IPS-NIHi7 (cell line): ENCODE data around the gene SEMA4D.
"Not testable (repeated sequence)": the region's sequence is repeated elsewhere in the genome, so short reads cannot be mapped to it uniquely, and the experiment has no call there.

Source experiments
- DNase-seq: peaks from one replicate; pipeline ENCODE4 v3.0.0; 2012; ENCODE audit warnings: mixed read lengths; ENCODE audit errors: extremely low spot score

The SEMA4D gene

GRCh38 chr9:89387197-89387849 lies 110.6 kb downstream of the SEMA4D start:
- no peak for DNase-seq

GRCh38 chr9:89386797-89387196 lies 111.1 kb downstream of the SEMA4D start:
- DNase-seq: no peak

DNA sequence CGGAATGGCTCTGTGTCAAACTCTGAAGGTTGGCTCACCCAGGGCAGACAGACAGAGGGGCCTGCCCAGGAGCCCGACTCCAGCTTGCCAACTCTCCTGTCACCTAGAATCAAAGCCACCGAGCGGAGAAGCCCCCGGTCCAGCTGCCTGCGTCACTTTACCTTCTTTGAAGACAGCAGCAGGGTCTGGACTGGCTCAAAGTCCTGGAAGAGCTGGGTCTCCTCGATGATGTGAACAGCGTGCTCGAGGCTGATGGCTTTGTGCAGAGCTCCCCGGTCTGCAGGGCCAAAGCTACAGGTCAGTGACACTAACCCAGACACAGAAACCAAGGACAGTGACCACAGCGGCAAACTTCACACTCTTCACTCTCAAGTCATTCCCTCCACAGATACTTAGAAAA lies 111.7 kb downstream of the SEMA4D start:
- DNase-seq: no peak

DNA sequence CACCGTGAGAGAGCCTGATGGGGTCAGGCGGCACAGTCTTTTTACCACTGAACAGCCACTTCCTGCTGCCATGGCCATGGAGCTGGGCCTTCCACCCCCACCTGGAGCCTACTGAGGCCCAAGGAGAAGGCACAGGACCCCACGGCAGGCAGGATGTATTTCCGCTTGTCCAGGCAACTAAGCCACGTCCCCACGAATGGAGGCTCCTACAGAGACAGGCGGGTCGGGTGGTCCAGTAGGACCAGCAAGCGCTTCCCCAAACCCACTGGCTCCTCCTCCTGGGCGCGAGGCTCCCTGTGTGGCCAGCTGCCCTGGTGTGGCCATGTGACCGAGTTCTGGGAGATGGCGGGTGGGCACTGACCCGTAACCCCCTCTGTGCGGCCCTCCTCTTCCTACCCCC lies 113.1 kb downstream of the SEMA4D start:
- DNase-seq: no peak

GRCh38 chr9:89383721-89384300 lies 114.1 kb downstream of the SEMA4D start:
- no peak for DNase-seq

DNA sequence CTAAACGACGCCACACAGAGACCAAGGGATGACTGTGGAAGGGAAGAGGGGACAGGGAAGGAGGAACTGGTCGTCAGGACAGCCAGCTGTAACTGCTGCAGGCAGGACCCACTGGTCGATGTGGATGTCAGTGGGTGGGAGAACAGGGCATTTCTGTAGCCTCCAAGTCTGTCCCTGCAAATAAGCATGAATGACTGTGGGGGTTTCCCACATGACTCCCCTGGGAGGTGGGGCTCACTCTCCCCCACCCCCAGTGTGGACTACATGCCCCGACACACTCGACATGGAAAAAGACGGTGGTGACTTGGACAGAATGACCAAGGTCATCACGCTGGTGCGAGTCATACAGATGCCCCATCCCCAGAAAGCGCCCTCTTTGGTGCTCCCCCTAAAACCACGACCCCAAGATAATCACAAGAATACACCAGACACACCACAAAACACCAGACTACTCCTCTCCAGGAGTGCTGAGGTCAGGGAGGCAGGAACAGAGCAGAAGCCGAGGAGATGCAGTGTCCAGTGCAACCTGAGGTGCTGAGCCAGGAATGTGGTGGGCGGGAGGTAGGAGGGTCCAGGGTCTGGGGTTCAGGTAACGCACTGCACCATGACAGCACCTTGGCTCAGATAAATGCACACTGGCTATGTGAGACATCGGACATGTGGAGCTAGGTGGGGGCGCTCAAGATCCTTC lies 114.7 kb downstream of the SEMA4D start:
- DNase-seq: no peak

DNA sequence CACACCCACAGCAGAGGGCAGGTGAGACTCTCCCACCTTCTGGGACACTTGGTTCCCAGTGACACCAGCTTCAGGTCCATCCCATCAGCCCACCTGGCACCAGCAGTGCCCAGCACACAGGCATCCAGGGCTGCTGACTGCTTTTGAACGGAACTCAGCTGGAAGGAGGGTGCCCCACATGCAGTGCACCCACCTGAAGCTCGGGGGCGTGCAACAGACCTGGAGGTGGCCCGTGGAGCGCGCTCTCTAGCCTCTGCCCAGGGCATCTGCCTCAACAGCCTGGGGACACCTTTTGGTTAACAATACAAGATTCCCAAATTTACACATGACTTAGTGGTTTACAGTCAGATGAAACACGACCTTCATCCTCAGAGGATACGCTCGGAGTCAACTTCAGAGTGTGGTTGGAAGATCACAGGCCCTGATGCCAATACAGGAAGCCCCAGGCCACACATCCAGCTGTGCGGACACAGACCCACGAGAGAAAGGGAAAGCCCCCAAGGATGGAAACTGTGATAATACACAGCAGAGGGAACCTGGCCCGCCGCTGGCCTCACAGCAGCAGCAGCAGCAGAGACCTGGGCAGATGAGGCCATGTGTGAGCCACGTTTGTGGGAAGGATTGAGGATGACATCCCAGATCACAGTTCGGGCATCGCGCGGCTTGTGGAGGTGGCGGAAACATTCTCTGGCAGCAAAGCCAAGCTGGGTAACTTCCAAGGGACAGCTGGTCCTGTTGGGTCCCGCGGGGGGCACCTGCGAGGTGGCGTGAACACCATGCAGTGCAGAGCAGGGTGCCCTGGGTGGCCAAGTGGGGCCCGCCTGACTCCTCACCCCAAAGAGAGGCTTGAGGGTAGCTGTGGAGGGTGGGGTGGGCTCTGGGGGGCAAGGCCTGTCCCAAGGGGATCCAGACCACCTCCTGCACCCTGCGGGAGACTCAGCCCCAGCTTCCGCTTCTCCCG lies 115.6 kb downstream of the SEMA4D start:
- DNase-seq: no peak

DNA sequence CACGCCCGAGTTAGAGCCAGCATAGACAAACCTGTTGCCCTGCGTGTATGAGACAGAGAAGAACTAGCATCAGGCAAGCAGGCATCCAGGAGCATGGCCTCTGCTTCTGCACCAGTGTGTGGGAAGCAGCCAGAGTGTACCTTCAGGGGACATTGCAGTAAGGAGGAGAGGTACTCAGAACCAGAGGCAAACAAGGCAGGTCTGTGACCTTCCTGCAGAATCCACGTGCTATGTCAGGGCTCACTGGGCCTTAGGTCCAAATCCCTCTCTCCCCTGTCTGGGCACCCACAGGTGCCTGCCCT lies 116.7 kb downstream of the SEMA4D start:
- no peak for DNase-seq

DNA sequence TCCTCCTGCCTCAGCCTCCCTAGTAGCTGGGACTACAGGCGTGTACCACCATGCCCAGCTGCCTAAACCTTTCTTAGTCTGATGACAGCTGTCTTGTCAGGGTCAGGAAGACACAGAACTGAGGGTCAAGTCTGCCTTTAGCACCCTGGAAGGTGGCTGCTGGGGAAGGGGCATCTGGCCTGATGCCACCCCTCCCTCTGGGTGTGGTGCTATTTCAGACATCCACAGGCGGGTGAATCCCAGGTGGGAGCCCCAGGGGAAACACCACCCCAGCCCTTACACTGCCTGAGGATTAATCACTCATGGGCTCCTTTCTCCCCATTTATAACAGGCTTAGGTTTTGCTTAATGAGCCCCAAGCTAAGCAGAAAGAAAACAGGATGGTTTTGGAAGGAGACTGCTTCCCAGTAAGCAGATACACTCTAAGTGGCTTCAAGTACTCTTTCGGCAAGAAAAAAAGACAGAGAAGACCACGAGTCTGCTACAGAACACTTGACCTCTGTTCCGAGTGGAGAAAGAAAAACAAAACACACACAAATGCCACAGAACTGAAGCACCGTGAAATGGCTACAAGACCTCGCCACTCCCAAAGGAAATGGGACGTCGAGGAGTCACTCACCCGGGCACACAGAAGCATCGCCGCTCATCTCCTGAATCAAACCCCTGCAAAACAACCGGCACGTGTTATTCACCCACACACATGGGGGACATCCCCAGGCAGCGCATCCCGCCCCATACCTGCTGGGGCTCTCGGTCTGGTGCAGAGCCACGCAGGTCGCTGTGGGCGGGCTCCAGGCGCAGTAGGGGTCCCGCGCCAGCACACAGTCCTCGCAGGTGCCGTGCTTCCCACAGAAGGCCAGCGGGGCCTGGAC lies 117.2 kb downstream of the SEMA4D start:
- DNase-seq: no peak

DNA sequence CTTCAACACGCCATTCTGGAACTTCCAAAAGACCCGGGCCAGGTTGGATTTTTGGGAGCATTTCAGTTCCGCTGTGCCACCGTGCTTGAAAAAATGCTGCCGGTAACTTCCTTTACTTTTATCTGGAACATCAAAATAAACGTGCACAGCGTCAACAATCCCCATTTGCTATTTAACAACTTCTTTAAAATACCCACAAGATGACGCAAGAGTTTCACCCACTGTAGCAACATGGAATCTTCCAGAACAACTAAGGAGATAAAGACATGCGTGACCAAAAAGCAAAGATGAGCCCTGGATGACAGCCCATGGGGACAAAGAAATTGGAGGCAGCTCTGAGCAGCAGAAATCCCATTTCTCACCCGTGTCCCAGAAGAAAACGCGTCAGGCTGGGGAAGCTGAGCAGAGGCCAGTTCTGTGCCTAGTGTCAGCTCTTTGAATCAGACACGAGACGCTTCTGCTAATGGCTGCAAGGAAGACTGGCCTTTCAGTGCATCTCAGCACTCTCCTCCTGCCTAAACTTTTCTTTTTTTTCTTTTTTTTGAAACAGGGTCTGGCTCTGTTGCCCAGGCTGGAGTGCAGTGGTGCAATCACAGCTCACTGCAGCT lies 118.3 kb downstream of the SEMA4D start:
- no peak for DNase-seq

GRCh38 chr9:89379031-89379430 lies 118.9 kb downstream of the SEMA4D start:
- DNase-seq: no peak

DNA sequence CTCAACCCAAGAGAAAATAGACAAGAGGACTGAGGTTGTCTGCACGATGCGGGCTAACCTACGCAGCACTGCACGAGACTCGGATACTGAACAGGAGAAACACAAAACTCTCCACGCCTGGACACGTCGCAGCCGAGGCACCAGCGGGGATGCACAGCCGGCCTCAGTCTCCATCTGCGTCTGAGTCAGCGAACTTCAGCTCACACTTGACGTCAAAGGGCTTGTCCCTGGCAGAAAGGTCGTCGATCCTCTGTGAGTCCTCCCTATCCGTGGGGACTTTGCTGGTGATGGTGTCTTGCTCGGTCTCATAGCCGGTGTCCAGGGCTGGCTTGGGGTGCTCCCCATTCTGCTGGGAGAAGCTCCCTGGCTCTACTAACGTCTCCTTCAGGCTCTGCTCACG lies 119.4 kb downstream of the SEMA4D start:
- DNase-seq: no peak

DNA sequence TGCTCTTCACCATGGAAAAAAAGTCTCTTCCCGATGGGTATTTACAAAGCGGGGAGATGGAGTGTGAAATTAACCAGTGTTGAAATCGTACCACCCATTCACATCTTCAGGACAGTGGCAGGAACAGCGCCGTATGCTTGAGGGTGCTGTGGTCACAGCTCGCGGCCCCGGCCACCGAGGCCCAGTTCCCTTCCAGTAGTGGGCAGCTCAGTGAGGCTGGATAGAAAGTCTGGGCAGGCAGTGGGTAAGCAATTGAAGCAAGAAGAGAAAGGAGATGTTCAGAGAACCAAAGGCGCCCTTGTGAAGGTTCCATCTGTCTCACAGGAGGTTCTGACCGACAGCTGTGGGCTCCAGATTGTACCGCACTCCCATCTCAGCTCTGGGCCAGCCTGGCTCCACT lies 120.5 kb downstream of the SEMA4D start:
- no peak for DNase-seq

DNA sequence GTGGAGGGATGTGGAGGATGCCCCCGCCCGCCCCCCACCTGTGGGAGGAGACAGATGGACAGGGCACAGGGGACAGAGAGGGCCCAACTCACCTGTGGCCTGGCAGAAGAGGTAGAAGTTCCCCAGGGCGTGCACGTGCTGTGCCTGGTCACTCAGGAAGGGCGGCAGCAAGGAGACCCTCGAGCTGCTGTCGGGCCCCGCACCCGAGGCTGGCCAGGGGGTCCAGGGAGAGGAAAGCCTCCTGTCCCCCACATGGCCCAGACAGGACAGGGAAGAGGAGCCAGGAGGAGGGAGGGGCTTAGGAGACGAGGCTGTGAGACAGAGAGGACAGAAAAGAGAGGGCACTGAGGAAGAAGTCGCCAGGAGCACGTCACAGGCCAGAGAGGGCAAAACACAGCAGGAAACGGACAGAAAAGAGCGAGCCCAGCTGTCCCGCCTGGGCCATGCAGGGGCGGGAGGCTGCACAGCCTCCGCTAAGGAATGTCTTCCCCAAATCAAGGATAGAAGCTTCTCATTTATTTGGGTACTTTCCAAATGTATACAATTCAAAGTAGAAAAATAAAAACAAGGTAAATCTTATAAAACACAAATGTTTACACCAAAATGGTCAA lies 121.1 kb downstream of the SEMA4D start:
- no peak for DNase-seq

GRCh38 chr9:89376286-89376685 lies 121.6 kb downstream of the SEMA4D start:
- no peak for DNase-seq

- no peak for DNase-seq
Observed at GRCh38 chr9:89375191-89375760, 122.6 kb downstream of the SEMA4D start.

DNA sequence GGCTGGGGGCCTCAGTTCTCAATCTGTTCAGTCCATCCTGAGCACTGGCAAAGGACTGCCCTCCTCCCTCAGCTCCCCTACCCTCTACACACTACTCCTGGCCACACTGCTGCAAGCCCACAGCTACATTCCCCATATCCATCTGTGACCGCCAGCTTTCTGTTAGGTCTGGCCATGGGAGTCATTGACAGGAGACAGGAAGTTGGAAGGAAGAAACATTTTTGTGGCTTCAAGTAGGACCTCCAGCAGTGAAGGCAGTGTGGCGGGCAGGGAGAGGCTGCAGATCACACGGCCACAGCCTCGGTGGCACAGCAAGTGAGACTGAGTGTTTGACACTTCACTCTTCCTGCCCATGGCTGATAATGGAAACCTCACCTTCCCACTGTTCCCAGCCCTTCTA lies 123.7 kb downstream of the SEMA4D start:
- no peak for DNase-seq

DNA sequence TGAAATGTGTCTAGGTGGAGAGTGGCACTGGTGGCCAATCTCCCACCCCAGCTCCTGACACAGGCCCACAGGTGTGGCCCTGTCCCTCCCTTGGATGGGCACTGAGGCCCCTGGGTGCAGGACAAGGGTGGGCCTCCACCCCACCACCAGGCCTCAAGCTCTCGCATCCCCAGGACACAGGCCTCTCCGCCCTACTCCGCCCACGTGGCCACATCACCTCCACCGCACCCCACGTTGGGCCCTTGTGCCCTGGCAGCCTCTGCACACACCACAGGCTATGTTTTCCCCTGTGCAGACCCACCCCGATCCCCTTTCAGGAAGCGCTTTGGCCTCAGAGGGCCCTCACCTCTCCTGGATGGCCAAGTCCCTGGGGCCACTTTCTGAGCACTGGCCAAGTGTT lies 124.9 kb downstream of the SEMA4D start:
- DNase-seq: no peak

DNA sequence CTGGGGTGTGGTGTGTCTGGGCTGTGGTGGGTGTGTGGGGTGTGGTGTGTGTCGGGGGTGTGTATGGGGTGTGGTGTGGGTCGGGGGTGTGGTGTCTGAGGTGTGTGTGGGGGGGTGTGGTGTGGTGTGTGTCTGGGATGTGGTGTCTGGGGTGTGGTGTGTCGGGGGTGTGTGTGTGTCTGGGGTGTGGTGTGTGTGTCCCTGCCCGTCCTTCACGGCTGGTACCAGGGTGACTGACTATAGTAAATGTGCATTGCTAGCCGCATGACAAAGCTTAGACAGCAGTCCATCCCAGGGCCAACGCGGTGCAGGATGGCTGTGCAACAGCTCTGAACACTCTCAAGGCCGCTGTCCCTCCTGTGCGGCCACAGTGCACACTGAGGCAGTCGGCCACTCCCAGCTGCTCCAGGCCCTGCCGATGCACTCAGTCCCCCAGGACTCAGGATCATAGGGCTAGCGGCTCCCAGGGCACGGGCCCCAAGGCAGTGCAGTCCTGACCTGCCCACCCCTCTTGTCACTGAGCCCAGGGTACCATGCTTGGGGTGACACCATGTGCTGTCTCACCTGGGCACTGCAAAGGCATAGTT lies 125.6 kb downstream of the SEMA4D start:
- no peak for DNase-seq

DNA sequence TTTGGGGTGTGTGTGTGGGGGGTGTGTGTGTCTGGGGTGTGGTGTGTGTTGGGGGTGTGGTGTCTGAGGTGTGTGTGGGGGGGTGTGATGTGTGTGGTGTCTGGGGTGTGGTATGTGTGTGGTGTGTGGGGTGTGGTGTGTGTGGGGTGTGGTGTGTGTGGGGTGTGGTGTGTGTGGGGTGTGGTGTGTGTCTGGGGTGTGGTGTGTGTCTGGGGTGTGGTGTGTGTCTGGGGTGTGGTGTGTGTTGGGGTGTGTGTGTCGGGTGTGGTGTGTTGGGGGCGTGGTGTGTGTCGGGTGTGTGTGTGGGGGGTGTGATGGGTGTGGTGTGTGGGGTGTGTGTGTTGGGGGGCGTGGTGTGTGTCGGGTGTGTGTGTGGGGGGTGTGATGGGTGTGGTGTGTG lies 126.1 kb downstream of the SEMA4D start:
- DNase-seq: not testable (repeated sequence)
